Liver (tissue), 3 donors: ENCODE data around the gene SMIM23.

ENCODE experiments used
- EGR1 ChIP-seq, 2 donors: IDR thresholded peaks; 2 replicates each; pipeline ENCODE4 v1.6.1; 2016 to 2018; ENCODE audit warnings: antibody characterized with exemption in 2 of 2, low read depth in 2 of 2
- FOXA1 ChIP-seq: IDR thresholded peaks from 2 replicates; pipeline ENCODE4 v1.6.1; 2016; ENCODE audit warnings: antibody characterized with exemption
- GABPA ChIP-seq, 2 donors: IDR thresholded peaks in 1 of 2; conservative IDR thresholded peaks in 1 of 2; 2 replicates each; pipeline ENCODE4 v1.6.1; 2016; ENCODE audit warnings: antibody characterized with exemption in 2 of 2, mild to moderate bottlenecking in 1 of 2, moderate library complexity in 1 of 2
- JUND ChIP-seq, 2 donors: IDR thresholded peaks; 2 replicates each; pipeline ENCODE4 v1.6.1; 2016; ENCODE audit warnings: antibody characterized with exemption in 2 of 2
- RAD21 ChIP-seq, 2 donors: IDR thresholded peaks; 2 replicates each; pipeline ENCODE4 v1.6.1; 2016; ENCODE audit warnings: antibody characterized with exemption in 2 of 2, mild to moderate bottlenecking in 2 of 2
- RXRA ChIP-seq, 2 donors: IDR thresholded peaks; 2 replicates each; pipeline ENCODE4 v1.6.1; 2017 to 2018; ENCODE audit warnings: antibody characterized with exemption in 2 of 2, mild to moderate bottlenecking in 1 of 2
- SP1 ChIP-seq: IDR thresholded peaks from 2 replicates; pipeline ENCODE4 v1.6.1; 2018; ENCODE audit warnings: antibody characterized with exemption, mild to moderate bottlenecking
- TAF1 ChIP-seq: conservative IDR thresholded peaks from 2 replicates; pipeline ENCODE4 v1.6.1; 2016; ENCODE audit warnings: antibody characterized with exemption, mild to moderate bottlenecking
- YY1 ChIP-seq: IDR thresholded peaks from 2 replicates; pipeline ENCODE4 v1.6.1; 2016; ENCODE audit warnings: antibody characterized with exemption, mild to moderate bottlenecking
- TF ChIP-seq, protein P1 (sequence below): fragments of 150-350 bp; IDR thresholded peaks from 2 replicates; pipeline ENCODE4 v1.5.1; 2017; ENCODE audit warnings: improper control_type of control experiment, low read depth, low read length; ENCODE audit not compliant: missing input control
- TF ChIP-seq, protein P2 (sequence below): IDR thresholded peaks from 2 replicates; pipeline ENCODE4 v1.6.1; 2016; ENCODE audit warnings: antibody characterized with exemption
- TF ChIP-seq, protein P3 (sequence below): IDR thresholded peaks from 2 replicates; pipeline ENCODE4 v1.6.1; 2016; ENCODE audit warnings: antibody characterized with exemption, mild to moderate bottlenecking
- donor health status: healthy.
- donor health status: healthy.

DNA sequence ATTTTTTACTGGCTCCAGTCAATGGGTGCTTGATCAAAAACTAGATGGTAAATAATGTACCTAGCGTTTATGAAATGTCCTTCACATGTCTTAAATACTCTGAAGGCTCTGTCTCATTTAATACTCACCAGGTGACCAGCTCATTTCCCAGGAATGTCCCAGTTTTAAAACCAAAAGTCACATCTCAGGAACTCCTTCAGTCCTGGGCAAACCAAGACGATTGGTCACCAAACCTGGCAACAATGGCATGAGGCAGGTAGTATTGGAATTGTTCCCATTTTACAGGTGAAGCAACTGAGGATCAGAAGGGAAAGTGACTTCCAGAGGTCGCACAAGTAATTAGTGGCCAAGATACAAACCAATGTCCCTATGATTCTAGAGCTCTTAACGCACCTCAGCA lies 27.7 kb downstream of the SMIM23 start:
- TF ChIP-seq, protein P1, sequence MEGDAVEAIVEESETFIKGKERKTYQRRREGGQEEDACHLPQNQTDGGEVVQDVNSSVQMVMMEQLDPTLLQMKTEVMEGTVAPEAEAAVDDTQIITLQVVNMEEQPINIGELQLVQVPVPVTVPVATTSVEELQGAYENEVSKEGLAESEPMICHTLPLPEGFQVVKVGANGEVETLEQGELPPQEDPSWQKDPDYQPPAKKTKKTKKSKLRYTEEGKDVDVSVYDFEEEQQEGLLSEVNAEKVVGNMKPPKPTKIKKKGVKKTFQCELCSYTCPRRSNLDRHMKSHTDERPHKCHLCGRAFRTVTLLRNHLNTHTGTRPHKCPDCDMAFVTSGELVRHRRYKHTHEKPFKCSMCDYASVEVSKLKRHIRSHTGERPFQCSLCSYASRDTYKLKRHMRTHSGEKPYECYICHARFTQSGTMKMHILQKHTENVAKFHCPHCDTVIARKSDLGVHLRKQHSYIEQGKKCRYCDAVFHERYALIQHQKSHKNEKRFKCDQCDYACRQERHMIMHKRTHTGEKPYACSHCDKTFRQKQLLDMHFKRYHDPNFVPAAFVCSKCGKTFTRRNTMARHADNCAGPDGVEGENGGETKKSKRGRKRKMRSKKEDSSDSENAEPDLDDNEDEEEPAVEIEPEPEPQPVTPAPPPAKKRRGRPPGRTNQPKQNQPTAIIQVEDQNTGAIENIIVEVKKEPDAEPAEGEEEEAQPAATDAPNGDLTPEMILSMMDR: no peak
- TF ChIP-seq, protein P2, sequence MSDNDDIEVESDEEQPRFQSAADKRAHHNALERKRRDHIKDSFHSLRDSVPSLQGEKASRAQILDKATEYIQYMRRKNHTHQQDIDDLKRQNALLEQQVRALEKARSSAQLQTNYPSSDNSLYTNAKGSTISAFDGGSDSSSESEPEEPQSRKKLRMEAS: no peak
- TF ChIP-seq SP1 (no peak), GABPA (IDR thresholded peaks at IDR 0.05 in 1 of 2, conservative IDR thresholded peaks at IDR 0.05 in 1 of 2) (no peak), FOXA1 (no peak), RXRA (IDR thresholded peaks at IDR 0.05) (no peak), YY1 (no peak), EGR1 (IDR thresholded peaks at IDR 0.05; ENCODE audit: low read depth in 2 of 2) (no peak), TAF1 (no peak), JUND (IDR thresholded peaks at IDR 0.05) (no peak), RAD21 (IDR thresholded peaks at IDR 0.05) (no peak)
- TF ChIP-seq, protein P3, sequence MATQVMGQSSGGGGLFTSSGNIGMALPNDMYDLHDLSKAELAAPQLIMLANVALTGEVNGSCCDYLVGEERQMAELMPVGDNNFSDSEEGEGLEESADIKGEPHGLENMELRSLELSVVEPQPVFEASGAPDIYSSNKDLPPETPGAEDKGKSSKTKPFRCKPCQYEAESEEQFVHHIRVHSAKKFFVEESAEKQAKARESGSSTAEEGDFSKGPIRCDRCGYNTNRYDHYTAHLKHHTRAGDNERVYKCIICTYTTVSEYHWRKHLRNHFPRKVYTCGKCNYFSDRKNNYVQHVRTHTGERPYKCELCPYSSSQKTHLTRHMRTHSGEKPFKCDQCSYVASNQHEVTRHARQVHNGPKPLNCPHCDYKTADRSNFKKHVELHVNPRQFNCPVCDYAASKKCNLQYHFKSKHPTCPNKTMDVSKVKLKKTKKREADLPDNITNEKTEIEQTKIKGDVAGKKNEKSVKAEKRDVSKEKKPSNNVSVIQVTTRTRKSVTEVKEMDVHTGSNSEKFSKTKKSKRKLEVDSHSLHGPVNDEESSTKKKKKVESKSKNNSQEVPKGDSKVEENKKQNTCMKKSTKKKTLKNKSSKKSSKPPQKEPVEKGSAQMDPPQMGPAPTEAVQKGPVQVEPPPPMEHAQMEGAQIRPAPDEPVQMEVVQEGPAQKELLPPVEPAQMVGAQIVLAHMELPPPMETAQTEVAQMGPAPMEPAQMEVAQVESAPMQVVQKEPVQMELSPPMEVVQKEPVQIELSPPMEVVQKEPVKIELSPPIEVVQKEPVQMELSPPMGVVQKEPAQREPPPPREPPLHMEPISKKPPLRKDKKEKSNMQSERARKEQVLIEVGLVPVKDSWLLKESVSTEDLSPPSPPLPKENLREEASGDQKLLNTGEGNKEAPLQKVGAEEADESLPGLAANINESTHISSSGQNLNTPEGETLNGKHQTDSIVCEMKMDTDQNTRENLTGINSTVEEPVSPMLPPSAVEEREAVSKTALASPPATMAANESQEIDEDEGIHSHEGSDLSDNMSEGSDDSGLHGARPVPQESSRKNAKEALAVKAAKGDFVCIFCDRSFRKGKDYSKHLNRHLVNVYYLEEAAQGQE: no peak
